Left cardiac atrium (tissue), 4 donors: ENCODE measurements around the gene PRKCE. TPM values are rescaled to one million over a fixed set of nuclear protein-coding genes. Genes with fewer than 3 reads are reported as not detected.
"Not testable (repeated sequence)": the region's sequence is repeated elsewhere in the genome, so short reads cannot be mapped to it uniquely, and the experiment has no call there.

Experiments
- ATAC-seq, 2 donors: fragments of 200-7000 bp; cut with Tn5 transposase; one replicate each; pipeline ENCODE4 v1.9.1; 2020; ENCODE audit warnings: mild to moderate bottlenecking in 2 of 2, moderate library complexity in 2 of 2
- DNase-seq: peaks from one replicate; pipeline ENCODE4 v3.0.0-alpha.2; 2020
- intact Hi-C, 2 donors: fragments of 100-400 bp; cut with DNase I; formaldehyde crosslinking; loops; one replicate each; pipeline versions ENCODE4 v1.14.1 to v1.15.1; 2022 to 2023
- total RNA-seq, 2 donors: library from RNA; stranded (reverse); fragmentation: NEBNext Ultra II Directional; extraction: Animal tissue kit (Norgen Biotek cat#: 25700); gene quantifications; one replicate each; pipeline ENCODE4 v1.2.1, GENCODE V29; 2021
- donor health status: DM: no; HTN: yes; CAD: no.
- donor health status: DM: no; HTN: yes; CAD: no; lungs with severe emphysema.
- donor health status: DM: yes; HTN: yes; CAD: no.
- donor health status: Dilated cardiomyopathy.

Gene PRKCE
- total RNA-seq, 2 donors from 2014 or later = 17.9 to 24.8 TPM

- ATAC-seq (no peak), DNase-seq (no peak)
- intact Hi-C loops = no loop called here
Observed at GRCh38 chr2:45713136-45713535, 61.7 kb downstream of the PRKCE start.

- ATAC-seq (no peak), DNase-seq (no peak)
- intact Hi-C loops = no loop called here
Observed at GRCh38 chr2:45713591-45713990, 62.1 kb downstream of the PRKCE start.

GRCh38 chr2:45714679-45715078 is 63.2 kb downstream of the PRKCE start:
- intact Hi-C loops = no loop called here
- no peak for DNase-seq

GRCh38 chr2:45715601-45716379 is 64.3 kb downstream of the PRKCE start:
- ATAC-seq = no peak
- no peak for DNase-seq
- intact Hi-C loops = no loop called here

More at GRCh38 chr2:45714679-45715078, 63.2 kb downstream of the PRKCE start:
- ATAC-seq = no peak

GRCh38 chr2:45716432-45716831 is 65.0 kb downstream of the PRKCE start:
- ATAC-seq, intact Hi-C loops, DNase-seq: not testable (repeated sequence)

- ATAC-seq = no peak
- no peak for DNase-seq
- intact Hi-C loops = no loop called here
Observed at GRCh38 chr2:45716915-45717314, 65.4 kb downstream of the PRKCE start.

DNA sequence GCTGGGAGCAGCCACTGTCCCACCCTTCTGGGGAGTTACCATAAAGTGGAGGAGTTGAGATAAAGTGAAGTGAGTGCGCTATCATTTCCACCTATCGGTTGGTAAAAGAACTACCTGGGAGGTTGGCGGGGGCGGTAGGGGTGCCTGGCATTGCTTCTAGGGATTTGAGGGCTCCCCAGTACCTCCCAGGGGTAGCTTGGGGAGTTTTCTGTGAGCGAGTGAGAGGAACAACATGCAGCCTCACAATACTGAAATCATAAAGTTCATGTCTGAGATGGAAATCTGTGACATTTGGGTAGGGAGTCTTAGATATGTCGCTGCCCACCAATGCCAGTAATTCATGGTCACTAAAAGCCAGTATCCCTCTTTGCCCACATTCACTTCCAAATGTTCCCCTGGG is 68.7 kb downstream of the PRKCE start:
- intact Hi-C loops = no loop called here

GRCh38 chr2:45721150-45721549 is 69.7 kb downstream of the PRKCE start:
- DNase-seq = no peak
- intact Hi-C loops = no loop called here
- ATAC-seq = no peak

More for the DNA sequence above, 68.7 kb downstream of the PRKCE start:
- no peak for DNase-seq
- no peak for ATAC-seq

GRCh38 chr2:45722477-45722876 is 71.0 kb downstream of the PRKCE start:
- DNase-seq (no peak), ATAC-seq (no peak)
- intact Hi-C loops = no loop called here

- ATAC-seq (no peak), DNase-seq (no peak)
- intact Hi-C loops = no loop called here
Observed at GRCh38 chr2:45723857-45724256, 72.4 kb downstream of the PRKCE start.

DNA sequence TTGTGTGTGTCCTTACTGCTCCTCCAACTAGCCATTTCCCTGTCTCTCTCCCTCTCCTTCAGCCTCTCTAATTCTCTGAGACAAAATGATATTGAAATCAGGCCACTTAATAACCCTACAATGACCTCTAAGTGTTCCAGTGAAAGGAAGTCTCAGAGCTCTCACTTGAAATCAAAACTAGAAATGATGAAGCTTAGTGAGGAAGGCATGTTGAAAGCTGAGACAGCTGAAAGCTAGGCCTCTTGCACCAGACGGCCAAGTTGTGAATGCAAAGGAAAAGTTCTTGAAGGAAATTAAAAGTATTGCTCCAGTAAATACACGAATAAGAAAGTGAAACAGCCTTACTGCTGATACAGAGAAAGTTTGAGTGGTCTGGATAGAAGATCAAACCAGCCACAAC is 72.9 kb downstream of the PRKCE start:
- DNase-seq (no peak), ATAC-seq (no peak)
- intact Hi-C loops = no loop called here

GRCh38 chr2:45725731-45726130 is 74.3 kb downstream of the PRKCE start:
- intact Hi-C loops = no loop called here
- no peak for DNase-seq
- no peak for ATAC-seq

- ATAC-seq = no peak
- intact Hi-C loops = no loop called here
- no peak for DNase-seq
Observed at GRCh38 chr2:45726188-45726587, 74.7 kb downstream of the PRKCE start.

- no peak for ATAC-seq
- intact Hi-C loops = no loop called here
- no peak for DNase-seq
Observed at GRCh38 chr2:45728458-45728942, 77.0 kb downstream of the PRKCE start.

GRCh38 chr2:45729753-45730512 is 78.5 kb downstream of the PRKCE start:
- ATAC-seq = peak in 1 of 2 donors; percentile 38
- intact Hi-C loops = no loop called here
- no peak for DNase-seq

- no peak for ATAC-seq
- intact Hi-C loops = no loop called here
- DNase-seq = no peak
Observed at GRCh38 chr2:45731141-45731540, 79.7 kb downstream of the PRKCE start.

DNA sequence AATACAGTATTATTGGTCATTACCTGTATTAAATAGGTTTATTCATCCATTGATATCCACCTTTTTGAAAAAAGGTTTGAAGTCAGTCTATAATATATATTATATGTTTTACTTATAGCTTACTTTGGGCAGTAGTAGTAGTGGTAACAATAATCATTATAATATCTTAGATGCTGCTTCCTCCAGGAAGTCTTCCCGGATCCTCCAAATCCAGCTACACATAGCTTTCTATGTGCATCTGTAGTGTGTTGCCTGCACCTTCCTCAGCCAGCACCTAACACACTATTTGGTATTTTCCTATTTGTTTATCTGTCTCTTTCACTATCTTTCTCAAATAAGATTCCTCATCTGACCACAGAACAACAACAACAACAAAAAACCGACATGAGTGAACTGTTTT is 81.0 kb downstream of the PRKCE start:
- no peak for DNase-seq
- no peak for ATAC-seq
- intact Hi-C loops = no loop called here

DNA sequence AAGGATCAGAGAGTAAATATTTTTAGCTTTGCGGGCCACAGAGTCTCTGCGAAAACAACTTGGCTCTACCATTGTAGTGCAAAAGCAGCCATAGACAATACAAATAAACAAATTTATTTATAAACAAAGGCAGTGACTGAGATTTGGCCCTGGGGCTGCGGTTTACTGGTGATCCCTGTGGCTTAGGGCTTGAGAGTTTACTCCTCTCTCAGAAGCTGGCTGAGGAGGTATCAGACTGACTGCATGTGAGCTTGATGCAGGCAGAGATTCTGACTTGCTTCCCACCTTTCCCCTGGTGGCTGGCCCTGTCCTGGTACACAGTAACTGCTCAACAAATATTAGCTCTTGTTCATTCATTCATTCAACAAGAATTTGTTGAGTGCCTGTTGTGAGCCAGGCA is 81.5 kb downstream of the PRKCE start:
- ATAC-seq (no peak), DNase-seq (no peak)
- intact Hi-C loops = no loop called here

GRCh38 chr2:45734336-45734735 is 82.9 kb downstream of the PRKCE start:
- DNase-seq (no peak), ATAC-seq (no peak)
- intact Hi-C loops = no loop called here

DNA sequence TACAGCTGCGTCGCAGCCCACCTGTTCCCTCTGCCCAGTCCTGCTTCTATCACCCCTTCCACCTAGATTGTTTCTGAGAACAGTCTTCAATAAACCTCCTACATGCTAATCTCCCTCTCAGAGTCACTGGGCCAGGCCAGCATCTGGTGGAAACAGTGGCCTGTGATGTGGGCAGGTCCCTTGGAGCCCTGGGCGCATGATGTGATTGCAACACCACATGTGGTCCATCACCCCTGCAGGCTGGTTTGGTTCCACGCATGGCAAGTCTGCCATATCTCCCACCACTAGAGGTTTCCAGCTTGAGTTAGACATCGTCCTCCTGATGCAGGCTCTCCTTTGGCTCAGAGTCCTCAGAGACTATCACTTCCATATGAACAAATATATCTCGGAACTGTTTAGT is 83.5 kb downstream of the PRKCE start:
- DNase-seq (no peak), ATAC-seq (no peak)
- intact Hi-C loops = no loop called here
